HG03558 (cell line): ENCODE measurements around the gene JADE1.

Source experiments
- ATAC-seq: cut with Tn5 transposase; IDR thresholded peaks from one replicate; pipeline ENCODE4 v1.9.1; 2021; ENCODE audit warnings: moderate number of reproducible peaks; ENCODE audit not compliant: unreplicated experiment; ENCODE audit errors: extremely low read depth

Gene JADE1

DNA sequence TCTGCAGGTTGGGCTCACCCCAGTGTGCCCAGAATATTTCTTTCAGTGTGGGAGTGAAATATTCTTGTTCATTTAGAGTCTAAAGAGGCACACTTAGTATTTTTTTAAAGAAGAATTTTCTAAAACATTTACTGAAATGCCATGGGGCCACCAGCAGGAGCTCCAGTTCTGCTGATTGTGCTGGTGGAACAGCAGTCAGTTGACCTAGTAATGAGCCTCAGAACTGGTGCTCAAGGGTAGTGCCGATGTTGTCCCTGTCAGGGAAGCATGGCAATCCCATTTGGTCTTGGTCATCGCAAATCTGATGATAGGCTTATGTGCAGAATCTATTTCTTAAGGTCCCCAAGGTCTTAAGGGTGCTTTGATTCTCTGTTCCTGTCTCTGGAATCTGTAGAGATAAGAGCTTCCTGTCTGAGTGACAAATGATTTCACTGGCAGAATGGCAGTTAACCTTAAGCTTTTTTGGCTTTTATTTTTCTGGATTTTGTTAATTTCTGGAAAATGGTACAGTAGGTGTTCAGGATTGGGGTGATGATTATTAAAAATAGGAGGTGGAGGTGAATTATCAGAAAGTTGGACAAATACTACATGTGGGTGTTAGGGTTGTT, 31.3 kb downstream of the JADE1 start:
- ATAC-seq: no peak

DNA sequence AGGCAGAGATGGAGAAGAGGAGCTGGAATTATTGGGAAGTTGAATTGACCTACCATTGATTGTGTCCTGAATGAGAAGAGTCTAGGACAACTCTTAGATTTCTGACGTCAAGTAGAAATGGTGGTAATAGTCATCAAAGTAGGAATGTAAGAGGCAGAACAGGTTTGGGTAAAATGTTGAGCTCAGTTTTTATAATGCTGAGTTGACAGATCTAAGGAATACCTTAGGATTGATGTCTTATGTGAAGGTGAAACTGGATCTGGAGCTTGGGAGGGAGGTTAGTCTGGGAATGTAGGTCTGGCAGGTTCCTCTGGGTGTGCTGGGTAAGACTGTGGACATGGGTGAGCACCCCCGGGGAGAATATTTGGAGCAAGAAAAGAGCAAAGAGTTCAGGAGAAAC, 31.9 kb downstream of the JADE1 start:
- ATAC-seq: no peak

DNA sequence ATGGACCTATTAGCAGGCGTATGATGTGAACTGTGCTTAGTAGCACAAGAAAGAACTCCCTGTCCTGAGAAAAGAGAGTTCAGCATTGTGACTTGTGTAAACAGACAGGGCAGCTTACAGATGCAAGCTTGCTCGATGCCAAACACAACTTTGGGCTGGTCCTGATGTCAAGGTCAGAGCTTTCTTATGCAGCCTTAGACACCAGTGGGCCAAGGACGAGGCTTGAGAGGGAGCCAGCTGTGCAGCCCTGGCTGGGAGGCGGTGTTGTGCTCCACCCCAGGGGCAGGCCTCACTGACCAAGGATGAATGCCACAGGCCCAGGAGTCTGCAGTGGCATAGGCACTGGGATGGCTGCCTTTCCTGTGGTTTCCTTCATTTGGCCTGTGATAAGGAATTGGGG, 35.4 kb downstream of the JADE1 start:
- ATAC-seq: no peak

DNA sequence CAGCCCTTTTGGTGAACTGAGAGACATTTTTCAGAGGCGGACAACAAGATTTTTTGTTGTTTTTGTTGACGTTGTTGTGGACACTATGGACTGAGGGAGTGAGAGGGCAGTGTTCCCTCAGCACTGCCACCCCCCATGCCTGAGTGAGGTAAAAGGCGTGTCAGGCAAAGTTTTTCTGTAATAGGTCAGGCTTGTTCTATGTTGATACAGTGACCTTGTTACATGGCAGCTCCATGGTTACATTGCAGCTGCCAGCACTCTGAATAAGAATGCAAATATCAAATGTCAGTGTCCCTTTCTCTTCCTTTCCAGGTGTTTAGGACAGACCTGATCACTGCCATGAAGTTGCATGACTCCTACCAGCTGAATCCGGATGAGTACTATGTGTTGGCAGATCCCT, 36.6 kb downstream of the JADE1 start:
- ATAC-seq: no peak

DNA sequence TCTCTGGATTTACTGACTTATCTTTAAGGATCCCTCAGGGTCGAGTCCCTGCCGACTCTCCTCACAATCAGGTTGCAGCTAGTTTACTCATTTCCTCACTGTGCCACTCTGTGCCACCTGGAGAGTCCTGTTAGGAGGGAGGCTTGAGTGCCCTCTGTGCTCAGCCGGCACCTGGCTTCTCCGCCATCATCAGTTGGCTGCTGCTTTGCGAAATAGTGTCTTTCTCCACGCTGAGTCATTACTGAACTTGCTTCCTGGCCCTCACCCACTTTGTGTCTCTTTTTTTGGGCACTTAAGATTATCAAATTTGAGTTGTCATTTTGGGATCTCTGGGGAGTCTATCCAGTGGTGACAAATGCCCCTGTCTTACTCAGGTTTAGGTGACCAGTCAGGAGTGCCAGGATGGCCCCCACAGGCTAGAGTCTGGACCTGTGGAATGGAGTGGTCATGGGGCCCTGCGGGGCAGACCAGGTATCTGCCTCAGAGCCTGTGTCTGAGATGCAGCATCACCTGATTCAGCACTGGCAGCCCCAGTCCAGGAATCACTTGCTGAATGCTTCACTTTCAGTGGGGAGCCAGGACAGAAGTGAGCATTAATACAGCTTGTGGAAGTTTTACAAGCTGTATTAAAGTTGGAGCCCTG, 37.7 kb downstream of the JADE1 start:
- ATAC-seq: no peak

DNA sequence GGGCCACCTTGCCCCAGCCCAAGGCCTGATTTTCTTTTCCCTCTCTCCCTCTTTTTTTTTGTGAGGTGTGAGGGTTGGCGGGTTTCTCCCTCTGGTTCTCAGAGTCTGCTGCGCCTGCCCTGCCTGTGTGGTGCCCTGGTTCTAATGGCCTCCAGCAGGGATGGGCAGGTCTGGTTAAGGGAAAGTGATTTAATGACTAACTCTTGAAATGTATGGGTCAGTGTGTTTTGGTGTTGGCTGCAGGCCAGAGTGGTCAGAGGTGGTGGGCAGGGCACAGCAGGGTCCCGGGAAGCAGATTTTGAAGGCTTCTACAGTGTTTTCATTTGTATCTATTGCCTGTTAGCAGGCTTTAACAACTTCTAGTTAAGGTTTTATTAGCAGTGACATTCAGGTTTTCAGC, 39.0 kb downstream of the JADE1 start:
- no peak for ATAC-seq

DNA sequence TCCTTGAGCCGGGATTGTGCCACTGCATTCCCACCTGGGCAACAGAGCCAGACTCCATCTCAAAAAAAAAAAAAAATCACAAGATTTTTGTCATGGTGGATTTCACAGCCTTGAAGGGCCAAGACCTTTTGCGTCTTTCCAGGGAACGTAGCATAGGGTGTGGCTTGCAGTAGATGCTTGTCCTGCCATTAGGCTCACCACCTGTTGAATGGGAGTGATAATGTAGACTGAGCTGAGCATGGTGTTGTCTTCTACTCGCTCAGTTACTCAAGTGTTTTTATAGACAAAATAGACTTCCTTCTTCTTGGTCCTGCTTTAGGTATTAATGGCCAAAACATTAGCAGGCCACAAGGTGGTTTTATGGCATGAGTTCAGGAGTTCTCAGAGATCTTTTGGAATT, 40.8 kb downstream of the JADE1 start:
- no peak for ATAC-seq

DNA sequence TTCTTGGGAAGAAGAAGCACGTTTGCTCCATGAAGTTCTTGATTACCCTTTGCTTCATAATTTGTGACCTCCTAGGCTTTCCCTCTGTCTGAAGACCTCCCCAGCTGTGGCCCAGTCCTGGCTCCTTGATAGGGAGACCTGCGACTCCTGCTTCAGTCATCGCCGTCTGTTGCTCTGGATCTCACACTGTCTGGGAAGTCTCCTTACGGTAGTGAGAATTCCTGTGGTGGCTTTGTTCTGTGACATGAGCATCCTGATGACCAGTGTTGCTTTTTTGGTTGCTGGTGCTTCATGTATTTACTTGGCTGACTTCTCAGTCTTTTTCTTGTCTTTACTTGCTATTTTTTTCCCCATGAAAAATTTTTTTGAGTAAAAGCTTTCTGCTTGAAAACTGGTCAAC, 44.2 kb downstream of the JADE1 start:
- no peak for ATAC-seq

DNA sequence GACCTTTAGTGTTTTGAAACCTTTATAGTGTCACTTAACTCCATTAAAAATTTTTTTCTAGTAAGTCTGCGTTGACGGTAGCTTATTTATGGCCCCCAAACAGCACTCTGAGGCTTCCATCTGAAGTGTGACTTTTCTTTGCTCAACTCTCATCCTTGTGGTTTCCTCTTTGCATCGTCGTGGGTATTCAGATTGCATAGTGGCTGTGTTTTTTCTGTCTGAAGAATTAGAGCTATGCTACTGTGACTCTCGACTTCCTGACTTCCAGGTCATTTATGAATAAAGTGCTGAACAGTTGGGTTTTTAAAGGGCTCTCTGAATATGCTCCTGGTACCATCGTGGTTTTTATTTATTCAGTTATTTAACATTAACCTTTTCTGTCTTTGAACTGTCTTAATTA, 44.9 kb downstream of the JADE1 start:
- ATAC-seq: peak; percentile 84

DNA sequence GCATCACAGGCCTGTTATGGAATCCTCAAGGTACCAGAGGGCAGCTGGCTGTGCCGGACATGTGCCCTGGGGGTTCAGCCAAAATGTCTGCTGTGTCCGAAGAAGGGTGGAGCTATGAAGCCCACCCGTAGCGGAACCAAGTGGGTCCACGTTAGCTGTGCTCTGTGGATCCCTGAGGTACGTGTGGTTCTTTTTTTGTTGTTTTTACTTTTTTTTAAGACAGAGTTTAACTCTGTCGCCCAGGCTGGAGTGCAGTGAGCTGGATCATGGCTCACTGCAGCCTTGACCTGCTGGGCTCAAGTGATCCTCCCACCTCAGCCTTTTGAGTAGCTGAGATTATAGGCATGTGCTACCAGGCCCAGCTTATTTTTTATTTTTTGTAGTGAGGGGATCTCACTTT, 46.1 kb downstream of the JADE1 start:
- no peak for ATAC-seq

DNA sequence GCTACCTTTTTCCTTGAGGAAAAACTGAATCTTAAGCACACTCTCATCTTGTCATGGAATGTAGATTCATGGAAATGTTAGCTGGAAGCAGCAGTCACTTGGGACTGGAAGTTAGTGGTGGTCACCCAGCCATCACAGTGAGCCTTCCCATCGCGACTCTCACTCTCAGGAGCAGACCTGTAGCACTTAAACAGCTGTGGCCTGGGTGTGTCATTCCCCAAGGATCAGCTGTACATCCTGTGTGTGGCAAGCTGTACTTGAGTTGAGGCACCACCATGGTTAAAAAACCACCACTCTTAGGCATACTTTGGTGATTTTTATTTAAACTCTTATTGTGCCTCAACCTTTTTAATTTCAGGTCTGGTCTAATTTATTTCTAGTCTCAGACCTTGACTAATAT, 46.7 kb downstream of the JADE1 start:
- ATAC-seq: no peak

DNA sequence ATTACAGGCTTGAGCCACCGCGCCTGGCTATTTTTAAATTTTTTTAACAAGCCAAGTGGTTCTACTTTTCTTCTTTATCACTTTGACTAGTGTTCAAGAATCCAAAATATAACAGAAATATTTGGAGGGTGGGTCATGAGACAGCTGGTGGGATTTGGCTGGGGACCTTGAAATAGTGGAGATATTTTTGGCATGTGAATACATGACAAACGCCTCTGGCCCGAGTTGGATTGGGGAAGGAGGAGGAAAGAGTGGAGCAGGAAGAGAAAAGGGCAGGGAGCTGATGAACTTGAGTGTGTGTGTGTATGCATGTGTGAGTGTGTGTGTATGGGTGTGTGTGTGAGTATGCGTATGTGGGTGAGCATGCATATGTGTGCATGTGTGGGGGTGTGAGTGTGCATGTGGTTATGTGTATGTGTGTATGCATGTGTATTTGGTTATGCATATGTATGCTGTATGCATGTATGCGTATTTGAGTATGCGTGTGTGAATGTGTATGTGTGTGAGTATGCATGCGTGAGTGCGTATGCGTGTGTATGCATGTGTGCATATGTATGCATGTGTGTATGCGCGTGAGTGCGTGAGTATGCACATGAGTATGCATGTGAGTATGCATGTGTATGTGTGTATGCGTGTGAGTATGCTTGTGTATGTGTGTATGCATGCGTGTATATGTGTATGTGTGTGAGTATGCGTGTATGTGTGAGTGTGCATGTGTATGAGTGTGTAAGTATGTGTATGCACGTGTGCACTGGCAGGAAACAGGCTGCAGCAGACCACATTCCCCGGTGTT, 49.6 kb downstream of the JADE1 start:
- ATAC-seq: no peak

DNA sequence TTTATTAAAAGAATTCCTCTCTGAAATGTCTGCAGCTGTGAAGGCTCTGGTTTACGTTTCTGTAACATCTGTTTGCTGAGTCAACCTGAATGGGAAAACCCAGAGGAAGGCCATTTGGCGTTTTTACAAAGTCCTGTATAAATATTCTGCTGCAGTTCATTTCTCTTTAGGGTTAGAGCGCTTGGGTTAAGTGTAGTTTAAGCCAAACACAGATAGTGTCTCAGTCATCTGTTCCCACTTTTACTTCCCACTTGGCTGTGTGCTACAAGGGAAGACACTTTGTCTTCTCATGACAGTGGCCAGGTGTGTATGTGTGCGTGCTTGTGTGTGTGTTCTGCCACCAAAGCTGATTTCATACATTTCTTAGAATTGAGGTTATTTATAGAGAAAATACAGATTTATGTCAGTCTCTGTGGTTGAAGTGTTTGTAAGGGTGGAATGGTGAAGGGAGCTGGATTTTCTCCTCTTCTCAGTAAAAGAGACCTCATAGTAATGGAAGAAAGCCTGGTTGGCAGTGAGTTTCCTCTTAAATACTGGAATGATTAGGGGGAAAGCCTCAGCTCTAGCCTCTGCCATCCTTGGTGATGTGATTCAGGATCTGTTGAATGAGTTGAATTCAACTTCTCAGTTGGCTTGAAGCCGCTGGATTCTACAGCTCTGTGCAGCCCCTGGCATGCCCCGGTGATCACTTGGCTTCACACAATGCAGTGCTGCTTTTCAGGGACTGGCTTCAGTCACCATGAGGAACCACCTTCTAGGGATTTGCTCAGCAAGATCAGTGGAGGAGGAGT, 50.6 kb downstream of the JADE1 start:
- no peak for ATAC-seq

DNA sequence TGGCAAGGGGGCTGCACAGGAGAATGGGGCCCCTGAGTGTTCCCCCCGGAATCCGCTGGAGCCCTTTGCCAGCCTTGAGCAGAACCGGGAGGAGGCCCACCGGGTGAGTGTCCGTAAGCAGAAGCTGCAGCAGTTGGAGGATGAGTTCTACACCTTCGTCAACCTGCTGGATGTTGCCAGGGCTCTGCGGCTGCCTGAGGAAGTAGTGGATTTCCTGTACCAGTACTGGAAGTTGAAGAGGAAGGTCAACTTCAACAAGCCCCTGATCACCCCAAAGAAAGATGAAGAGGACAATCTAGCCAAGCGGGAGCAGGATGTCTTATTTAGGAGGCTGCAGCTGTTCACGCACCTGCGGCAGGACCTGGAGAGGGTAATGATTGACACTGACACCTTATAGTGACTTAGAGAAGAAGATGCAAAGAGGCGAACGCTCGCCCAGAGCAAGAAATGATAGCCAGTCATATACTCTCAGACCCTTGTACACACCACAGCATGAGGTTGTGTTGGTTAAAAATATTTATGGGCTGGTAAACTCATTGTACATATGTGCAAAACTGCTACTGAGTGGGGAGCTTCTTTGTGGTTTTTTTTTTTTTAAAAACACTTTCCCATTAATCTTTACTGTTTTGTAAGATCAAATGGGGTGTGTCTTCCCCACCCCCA, 52.5 kb downstream of the JADE1 start:
- no peak for ATAC-seq

DNA sequence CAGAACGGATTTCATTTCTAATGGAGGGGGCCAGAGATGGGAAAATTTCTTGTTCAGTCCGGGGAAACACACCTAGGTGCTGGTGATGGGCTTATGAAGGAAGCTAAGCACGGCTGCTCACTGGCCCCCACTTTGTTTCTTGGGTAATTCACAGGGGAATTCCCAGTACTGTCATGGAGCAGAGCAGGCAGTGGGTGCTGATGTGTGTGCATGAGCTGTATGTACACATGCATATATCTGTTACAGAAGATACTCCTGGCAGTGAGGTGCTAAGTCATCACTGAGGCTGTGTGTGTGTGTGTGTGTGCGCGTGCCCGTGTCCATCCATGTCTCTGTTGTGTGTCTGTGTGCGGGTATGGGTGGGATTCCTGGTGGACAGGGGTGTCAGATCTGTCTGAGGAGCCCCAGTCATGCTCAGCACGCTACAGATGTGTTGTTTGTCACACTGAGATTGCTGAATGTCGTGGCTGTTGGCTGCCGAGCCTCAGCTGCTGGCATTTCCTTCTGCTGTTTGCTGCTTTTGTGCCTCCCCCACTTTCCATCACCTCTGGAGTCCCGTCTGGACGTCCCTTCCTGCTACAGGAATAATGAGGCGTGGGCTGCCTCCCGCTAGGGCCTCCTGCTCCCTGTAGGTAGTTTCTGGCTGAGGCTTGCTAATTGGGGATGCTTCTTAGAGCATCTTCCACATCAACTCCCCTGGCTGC, 53.3 kb downstream of the JADE1 start:
- ATAC-seq: peak; percentile 55

DNA sequence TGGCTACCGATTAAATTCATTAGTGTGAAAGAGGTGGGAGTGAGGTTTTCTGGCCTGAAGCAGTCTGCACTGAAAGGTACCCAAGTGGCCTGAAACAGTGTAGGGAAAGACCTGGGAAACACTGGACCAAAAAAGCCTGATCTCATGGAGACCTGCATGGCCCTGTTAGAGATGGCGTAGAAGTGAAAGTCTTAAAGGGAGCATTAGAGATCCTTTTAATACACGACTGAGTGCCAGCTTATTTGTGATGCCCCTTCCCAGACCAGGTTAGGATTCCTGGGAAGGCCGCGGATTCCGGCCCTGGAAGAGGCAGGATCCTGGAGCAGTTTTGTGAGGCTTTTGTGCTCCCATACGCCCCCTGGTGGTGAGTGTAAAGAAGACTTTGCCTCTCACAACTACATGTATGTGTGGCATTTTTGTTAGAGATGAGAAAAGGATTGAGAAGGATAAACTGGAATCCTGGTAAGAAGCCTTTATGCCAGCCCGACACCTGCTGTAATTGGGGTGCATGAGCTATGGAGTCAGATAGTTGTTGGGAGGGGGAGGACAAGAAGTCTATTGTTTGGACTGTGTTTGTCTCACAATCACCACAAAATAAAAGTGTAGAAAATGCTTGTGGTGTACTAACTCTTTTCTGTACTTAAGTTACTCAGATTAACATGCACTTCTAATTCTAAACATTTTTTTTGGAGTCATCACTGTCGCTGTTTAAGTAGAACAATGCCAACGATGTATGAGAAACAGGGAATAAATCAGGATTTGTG, 54.0 kb downstream of the JADE1 start:
- ATAC-seq: no peak

DNA sequence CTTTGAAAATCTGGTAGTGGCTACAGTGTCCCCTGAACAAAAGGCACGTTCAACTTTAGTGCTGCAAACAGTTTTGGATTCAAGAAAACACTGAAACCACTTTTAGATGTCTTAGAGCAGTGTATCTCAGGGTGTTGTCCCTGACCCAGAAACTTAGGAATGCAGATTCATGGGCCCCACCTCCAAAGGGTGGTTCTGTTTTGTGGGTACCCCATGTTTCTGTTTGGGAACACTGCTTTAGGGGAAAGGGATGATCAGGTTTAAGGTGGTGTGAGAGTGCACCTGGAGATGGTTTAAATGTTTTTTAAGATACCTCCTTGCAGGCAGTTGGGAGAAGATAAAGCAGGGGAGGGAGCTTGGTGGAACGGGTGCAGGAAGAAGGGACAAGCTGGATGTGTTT, 55.6 kb downstream of the JADE1 start:
- ATAC-seq: no peak

DNA sequence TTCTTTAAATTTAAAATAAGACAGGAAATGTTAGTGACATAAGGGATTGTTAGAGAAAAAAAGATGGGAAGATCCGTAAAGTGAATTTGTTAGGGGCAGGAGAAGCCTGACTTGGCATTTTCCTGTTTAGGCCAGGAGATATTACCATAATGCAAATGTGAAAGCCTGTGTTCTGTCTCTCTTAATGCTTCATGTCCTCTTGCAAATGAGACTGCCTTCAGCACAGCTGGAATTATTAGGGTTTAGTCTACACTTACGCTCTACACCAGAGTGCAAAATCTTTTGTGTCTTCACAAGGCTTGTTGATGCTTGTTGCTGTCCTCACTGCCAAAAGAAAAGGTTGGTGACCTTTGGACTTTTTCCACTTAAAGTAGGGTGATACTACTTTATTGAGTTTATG, 56.8 kb downstream of the JADE1 start:
- no peak for ATAC-seq

DNA sequence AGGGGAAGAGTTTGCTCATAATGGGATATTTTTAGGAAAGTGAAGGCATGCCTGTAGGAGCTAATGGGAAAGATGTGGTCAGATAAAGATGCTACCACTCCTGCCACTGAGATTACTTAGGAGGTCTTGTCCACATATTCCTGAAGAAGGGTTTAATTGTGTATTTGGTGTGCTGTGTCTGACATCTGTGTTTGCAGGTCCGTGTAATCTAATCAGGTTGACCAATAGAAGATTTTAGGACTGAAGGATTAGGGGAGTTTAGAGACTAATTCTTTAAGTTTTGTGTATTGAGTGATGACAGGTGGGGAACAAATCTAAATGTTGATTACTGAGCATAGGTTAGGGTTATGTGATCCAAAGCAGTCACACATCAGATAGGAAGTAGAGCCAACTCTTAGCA, 57.2 kb downstream of the JADE1 start:
- no peak for ATAC-seq
